Measurements from ENCODE around the gene USH2A.

GRCh38 chr1:215768303-215768702, 654.9 kb downstream of the USH2A start:
- TF ChIP-seq POLR2A (IDR thresholded peaks at IDR 0.05; ENCODE audit: low read length) (no peak), GATA1 (IDR thresholded peaks at IDR 0.05; ENCODE audit: low read depth, low read length) (no peak)
